ENCODE measurements around the gene USB1. TPM values are rescaled to one million over a fixed set of nuclear protein-coding genes. Genes with fewer than 3 reads are reported as not detected.

The USB1 gene
- total and polyA plus RNA-seq, 2 donors (not counting 1 experiment from before 2014, with no cell fraction given) = 18.8 to 32.7 TPM

GRCh38 chr16:57999971-58000705 lies 1.1 kb upstream of the USB1 start, which contains the start of gene ZNF319:
Gene ZNF319, minus strand, starts transcription at chr16:58000672. Its CDS starts 2,407 bp downstream, at chr16:57998265.
- TF ChIP-seq CTCF (conservative IDR thresholded peaks at IDR 0.05 in 1 of 2, IDR thresholded peaks at IDR 0.05 in 1 of 2; ENCODE audit: low read depth in 1 of 2, low read length in 2 of 2) (no peak), EZH2 (IDR thresholded peaks at IDR 0.05; ENCODE audit: low read length, missing control alignments) (no peak)
- Histone ChIP-seq H3K27me3 (ENCODE audit: control insufficient read depth, insufficient read depth, low read length) (no peaks in the 10 kb centered on the region), H2AFZ (ENCODE audit: low read length) (peak within 1 kb of the TSS; percentile 93), H3K27ac (ENCODE audit: insufficient read depth, low read length) (peak within 1 kb of the TSS; percentile 64), H3K9ac (ENCODE audit: insufficient read depth, low read length) (peak within 1 kb of the TSS; percentile 74), H3K4me3 (replicated peaks in 1 of 4; ENCODE audit: control extremely low read depth in 1 of 4, insufficient read depth in 1 of 4, low read depth in 3 of 4, low read length in 4 of 4) (peak within 1 kb of the TSS; percentile 71 to 87 (median 84)), H3K36me3 (ENCODE audit: control insufficient read depth, insufficient read depth, low read length) (peaks cover 16% of the 10 kb centered on the region), H3K79me2 (ENCODE audit: control insufficient read depth, insufficient read depth, low read length) (peaks cover 3% of the 10 kb centered on the region), H3K9me3 (ENCODE audit: control insufficient read depth, insufficient read depth, low read depth, low read length) (no peaks in the 10 kb centered on the region), H3K4me2 (ENCODE audit: extremely low read depth, insufficient read depth, low read length) (peak within 1 kb of the TSS; percentile 93), H4K20me1 (ENCODE audit: control insufficient read depth, extremely low read depth, insufficient read depth, low read length) (no peaks in the 10 kb centered on the region), H3K4me1 (ENCODE audit: control insufficient read depth, extremely low read depth, insufficient read depth, low read length) (peaks cover 2% of the 10 kb centered on the region)
- peak in 1 of 2 donors; percentile 24 for DNase-seq (ENCODE audit: low read depth in 2 of 2)

- H3K27ac ChIP-seq (ENCODE audit: insufficient read depth, low read length) = no peak overlapping the region
- H3K36me3 ChIP-seq (ENCODE audit: control insufficient read depth, insufficient read depth, low read length) = peaks cover 8% of the 10 kb centered on the region
- H4K20me1 ChIP-seq (ENCODE audit: control insufficient read depth, extremely low read depth, insufficient read depth, low read length) = no peaks in the 10 kb centered on the region
- no peaks in the 10 kb centered on the region for H3K9me3 ChIP-seq (ENCODE audit: control insufficient read depth, insufficient read depth, low read depth, low read length)
- H3K4me1 ChIP-seq (ENCODE audit: control insufficient read depth, extremely low read depth, insufficient read depth, low read length) = peaks cover 2% of the 10 kb centered on the region
- DNase-seq (ENCODE audit: low read depth in 2 of 2) = no peak
- no peaks in the 10 kb centered on the region for H3K27me3 ChIP-seq (ENCODE audit: control insufficient read depth, insufficient read depth, low read length)
- peaks cover 3% of the 10 kb centered on the region for H3K79me2 ChIP-seq (ENCODE audit: control insufficient read depth, insufficient read depth, low read length)
- H2AFZ ChIP-seq (ENCODE audit: low read length) = no peak overlapping the region
- TF ChIP-seq EZH2 (IDR thresholded peaks at IDR 0.05; ENCODE audit: low read length, missing control alignments) (no peak), CTCF (conservative IDR thresholded peaks at IDR 0.05 in 1 of 2, IDR thresholded peaks at IDR 0.05 in 1 of 2; ENCODE audit: low read depth in 1 of 2, low read length in 2 of 2) (no peak)
- H3K9ac ChIP-seq (ENCODE audit: insufficient read depth, low read length) = peak overlapping the region; percentile 68
- peak overlapping the region; percentile 66 for H3K4me2 ChIP-seq (ENCODE audit: extremely low read depth, insufficient read depth, low read length)
- peak overlapping the region; percentile 71 to 87 (median 84) for H3K4me3 ChIP-seq (replicated peaks in 1 of 4; ENCODE audit: control extremely low read depth in 1 of 4, insufficient read depth in 1 of 4, low read depth in 3 of 4, low read length in 4 of 4)
Observed at GRCh38 chr16:58001781-58002415, 691 bp downstream of the USB1 start.

DNA sequence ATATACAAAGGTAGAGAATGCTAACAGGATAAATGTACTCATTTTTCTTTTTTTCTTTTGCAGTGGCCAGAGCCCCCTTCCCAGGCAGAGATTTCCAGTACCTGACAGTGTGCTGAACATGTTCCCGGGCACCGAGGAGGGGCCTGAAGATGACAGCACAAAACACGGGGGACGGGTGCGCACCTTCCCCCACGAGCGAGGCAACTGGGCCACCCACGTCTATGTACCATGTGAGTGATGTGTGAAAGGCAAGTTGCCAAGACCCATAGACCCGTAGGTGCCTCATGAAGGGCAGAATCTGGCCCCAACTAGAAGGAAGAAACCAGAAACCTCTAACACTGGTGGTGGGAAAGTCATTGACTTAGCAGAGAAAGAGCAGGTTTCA lies 1.2 kb downstream of the USB1 start:
- Histone ChIP-seq H3K4me3 (replicated peaks in 1 of 4; ENCODE audit: control extremely low read depth in 1 of 4, insufficient read depth in 1 of 4, low read depth in 3 of 4, low read length in 4 of 4) (no peak overlapping the region), H3K79me2 (ENCODE audit: control insufficient read depth, insufficient read depth, low read length) (peaks cover 3% of the 10 kb centered on the region), H2AFZ (ENCODE audit: low read length) (no peak overlapping the region), H3K27me3 (ENCODE audit: control insufficient read depth, insufficient read depth, low read length) (no peaks in the 10 kb centered on the region), H4K20me1 (ENCODE audit: control insufficient read depth, extremely low read depth, insufficient read depth, low read length) (no peaks in the 10 kb centered on the region), H3K4me1 (ENCODE audit: control insufficient read depth, extremely low read depth, insufficient read depth, low read length) (peaks cover 2% of the 10 kb centered on the region), H3K9ac (ENCODE audit: insufficient read depth, low read length) (no peak overlapping the region), H3K36me3 (ENCODE audit: control insufficient read depth, insufficient read depth, low read length) (peaks cover 3% of the 10 kb centered on the region), H3K9me3 (ENCODE audit: control insufficient read depth, insufficient read depth, low read depth, low read length) (no peaks in the 10 kb centered on the region), H3K4me2 (ENCODE audit: extremely low read depth, insufficient read depth, low read length) (no peak overlapping the region), H3K27ac (ENCODE audit: insufficient read depth, low read length) (no peak overlapping the region)
- no peak for DNase-seq (ENCODE audit: low read depth in 2 of 2)
- TF ChIP-seq EZH2 (IDR thresholded peaks at IDR 0.05; ENCODE audit: low read length, missing control alignments) = no peak
